ENCODE results near the gene NKIRAS2.
"Not testable (repeated sequence)": the region's sequence is repeated elsewhere in the genome, so short reads cannot be mapped to it uniquely, and the experiment has no call there.

- TF ChIP-seq CTCF (IDR thresholded peaks at IDR 0.05; ENCODE audit: insufficient read depth, low read length, poor library complexity, severe bottlenecking); EZH2phosphoT487 (conservative IDR thresholded peaks at IDR 0.05; ENCODE audit: low read length): not testable (repeated sequence)
These were observed 7.5 kb upstream of the NKIRAS2 start for GRCh38 chr17:42012363-42012762.

Data from SU-DHL-6 (cell line).